ENCODE measurements around the gene PYROXD2. TPM values are rescaled to one million over a fixed set of nuclear protein-coding genes. Genes with fewer than 3 reads are reported as not detected.

Gene PYROXD2
- total RNA-seq, 1 donor from 2014 or later, result 5.5 TPM

GRCh38 chr10:98402478-98402877 is 12.5 kb downstream of the PYROXD2 start:
- no peak overlapping the region for H3K4me3 Mint-ChIP-seq (ENCODE audit: unreplicated experiment)
- no peak overlapping the region for H3K27ac Mint-ChIP-seq (ENCODE audit: unreplicated experiment)
- no peak for TF ChIP-seq CTCF (IDR thresholded peaks at IDR 0.05; ENCODE audit: partially characterized antibody, unreplicated experiment)
- DNase-seq, result no peak
- peaks cover 4% of the 10 kb centered on the region for H3K27me3 Mint-ChIP-seq (ENCODE audit: unreplicated experiment)
- peaks cover 1% of the 10 kb centered on the region for H3K9me3 Mint-ChIP-seq (ENCODE audit: unreplicated experiment)
- H3K4me1 Mint-ChIP-seq (ENCODE audit: low read depth, unreplicated experiment), result peaks cover 15% of the 10 kb centered on the region
- H3K36me3 Mint-ChIP-seq (ENCODE audit: unreplicated experiment), result no peaks in the 10 kb centered on the region

GRCh38 chr10:98400482-98400881 is 14.5 kb downstream of the PYROXD2 start:
- no peak for TF ChIP-seq CTCF (IDR thresholded peaks at IDR 0.05; ENCODE audit: partially characterized antibody, unreplicated experiment)
- H3K36me3 Mint-ChIP-seq (ENCODE audit: unreplicated experiment), result no peaks in the 10 kb centered on the region
- no peak for DNase-seq
- H3K4me3 Mint-ChIP-seq (ENCODE audit: unreplicated experiment), result no peak overlapping the region
- H3K4me1 Mint-ChIP-seq (ENCODE audit: low read depth, unreplicated experiment), result peaks cover 10% of the 10 kb centered on the region
- peaks cover 1% of the 10 kb centered on the region for H3K9me3 Mint-ChIP-seq (ENCODE audit: unreplicated experiment)
- H3K27me3 Mint-ChIP-seq (ENCODE audit: unreplicated experiment), result peaks cover 2% of the 10 kb centered on the region
- no peak overlapping the region for H3K27ac Mint-ChIP-seq (ENCODE audit: unreplicated experiment)

- Mint-ChIP-seq H3K9me3 (ENCODE audit: unreplicated experiment) (peaks cover 1% of the 10 kb centered on the region), H3K4me3 (ENCODE audit: unreplicated experiment) (no peak overlapping the region), H3K4me1 (ENCODE audit: low read depth, unreplicated experiment) (peaks cover 10% of the 10 kb centered on the region)
Observed at GRCh38 chr10:98399784-98400183, 15.2 kb downstream of the PYROXD2 start.

GRCh38 chr10:98397089-98397600 is 17.8 kb downstream of the PYROXD2 start:
- TF ChIP-seq CTCF (IDR thresholded peaks at IDR 0.05; ENCODE audit: partially characterized antibody, unreplicated experiment), result no peak
- no peak for DNase-seq
- Mint-ChIP-seq H3K4me3 (ENCODE audit: unreplicated experiment) (no peak overlapping the region), H3K36me3 (ENCODE audit: unreplicated experiment) (peaks cover 4% of the 10 kb centered on the region), H3K27me3 (ENCODE audit: unreplicated experiment) (peaks cover 10% of the 10 kb centered on the region), H3K4me1 (ENCODE audit: low read depth, unreplicated experiment) (peaks cover 13% of the 10 kb centered on the region), H3K27ac (ENCODE audit: unreplicated experiment) (no peak overlapping the region), H3K9me3 (ENCODE audit: unreplicated experiment) (peaks cover 9% of the 10 kb centered on the region)

More at GRCh38 chr10:98399784-98400183, 15.2 kb downstream of the PYROXD2 start:
- Mint-ChIP-seq H3K36me3 (ENCODE audit: unreplicated experiment) (no peaks in the 10 kb centered on the region), H3K27me3 (ENCODE audit: unreplicated experiment) (peaks cover 4% of the 10 kb centered on the region), H3K27ac (ENCODE audit: unreplicated experiment) (no peak overlapping the region)
- no peak for DNase-seq
- no peak for TF ChIP-seq CTCF (IDR thresholded peaks at IDR 0.05; ENCODE audit: partially characterized antibody, unreplicated experiment)

GRCh38 chr10:98396096-98397063 is 18.6 kb downstream of the PYROXD2 start:
- peaks cover 13% of the 10 kb centered on the region for H3K4me1 Mint-ChIP-seq (ENCODE audit: low read depth, unreplicated experiment)
- H3K27ac Mint-ChIP-seq (ENCODE audit: unreplicated experiment), result no peak overlapping the region
- DNase-seq, result no peak
- no peak overlapping the region for H3K4me3 Mint-ChIP-seq (ENCODE audit: unreplicated experiment)
- peaks cover 10% of the 10 kb centered on the region for H3K27me3 Mint-ChIP-seq (ENCODE audit: unreplicated experiment)
- no peak for TF ChIP-seq CTCF (IDR thresholded peaks at IDR 0.05; ENCODE audit: partially characterized antibody, unreplicated experiment)
- peaks cover 9% of the 10 kb centered on the region for H3K9me3 Mint-ChIP-seq (ENCODE audit: unreplicated experiment)
- peaks cover 4% of the 10 kb centered on the region for H3K36me3 Mint-ChIP-seq (ENCODE audit: unreplicated experiment)

All from glutamatergic neuron (in vitro differentiated cells).